ENCODE measurements around the gene GOLGA6L7. TPM values are rescaled to one million over a fixed set of nuclear protein-coding genes. Genes with fewer than 3 reads are reported as not detected.
A peak's percentile ranks its signal among the peaks of the same experiment; 100 is the strongest.

The GOLGA6L7 gene
- total RNA-seq, 2 experiments from 2014 or later, result not detected

- Mint-ChIP-seq H3K9me3 (no peaks in the 10 kb centered on the region), H3K4me3 (peak overlapping the region; percentile 85), H3K4me1 (ENCODE audit: low read depth) (peaks cover 32% of the 10 kb centered on the region), H3K36me3 (ENCODE audit: low read depth) (peaks cover 5% of the 10 kb centered on the region), H3K27ac (peak overlapping the region; percentile 85), H3K27me3 (no peaks in the 10 kb centered on the region)
- TF ChIP-seq CTCF (IDR thresholded peaks at IDR 0.05), result no peak
- ATAC-seq (ENCODE audit: poor library complexity), result no peak
- peak overlapping the region in 1 of 2 donors; percentile 29 for H3K27ac ChIP-seq (ENCODE audit: low read depth in 1 of 2, low read length in 2 of 2)
- H3K36me3 ChIP-seq (ENCODE audit: insufficient read depth, low read length), result no peaks in the 10 kb centered on the region
- intact Hi-C loops (cut with DNase I, micrococcal nuclease), result loop anchor here in 1 of 2 experiments (5.0 kb wide), 1 partner anchor 52 kb away; no protein-coding TSS in a partner anchor
- peaks cover 0 to 2% of the 10 kb centered on the region in 2 experiments for H3K27me3 ChIP-seq (ENCODE audit: control insufficient read depth in 1 of 2, insufficient read depth in 2 of 2, low read length in 2 of 2)
- peak overlapping the region; percentile 73 for H3K4me3 ChIP-seq (ENCODE audit: low read length)
- ChIA-PET POLR2A (interaction anchor here (1.1 to 2.5 kb wide), 8 partner anchors 9 to 90 kb away, joined by 3 to 15 read pairs (median 4); no protein-coding TSS in a partner anchor), CTCF (interaction anchor here (0.6 to 1.9 kb wide), 3 partner anchors 20 to 90 kb away, joined by 3 to 4 read pairs (median 3); no protein-coding TSS in a partner anchor)
- no peaks in the 10 kb centered on the region for H3K9me3 ChIP-seq (ENCODE audit: control insufficient read depth in 1 of 2, insufficient read depth in 1 of 2, low read length in 2 of 2)
- DNase-seq, result peak in 2 of 14 experiments; percentile 10 to 15
- peaks cover 50% of the 10 kb centered on the region for H3K4me1 ChIP-seq (ENCODE audit: insufficient read depth, low read length)
These were observed 36.7 kb upstream of the GOLGA6L7 start for GRCh38 chr15:28885128-28885629.

GRCh38 chr15:28884151-28884940 is 35.9 kb upstream of the GOLGA6L7 start:
- Mint-ChIP-seq H3K9me3 (no peaks in the 10 kb centered on the region), H3K4me3 (peak overlapping the region; percentile 85), H3K36me3 (ENCODE audit: low read depth) (peaks cover 5% of the 10 kb centered on the region), H3K27me3 (no peaks in the 10 kb centered on the region), H3K27ac (peak overlapping the region; percentile 85), H3K4me1 (ENCODE audit: low read depth) (peaks cover 24% of the 10 kb centered on the region)
- Histone ChIP-seq H3K4me1 (ENCODE audit: insufficient read depth, low read length) (peaks cover 42% of the 10 kb centered on the region), H3K4me3 (ENCODE audit: low read length) (no peak overlapping the region), H3K27ac (ENCODE audit: low read depth in 1 of 2, low read length in 2 of 2) (no peak overlapping the region), H3K36me3 (ENCODE audit: insufficient read depth, low read length) (no peaks in the 10 kb centered on the region), H3K9me3 (ENCODE audit: control insufficient read depth in 1 of 2, insufficient read depth in 1 of 2, low read length in 2 of 2) (no peaks in the 10 kb centered on the region), H3K27me3 (ENCODE audit: control insufficient read depth in 1 of 2, insufficient read depth in 2 of 2, low read length in 2 of 2) (peaks cover 0 to 2% of the 10 kb centered on the region in 2 experiments)
- ChIA-PET CTCF (interaction anchor here (1.9 kb wide), 1 partner anchor 54 kb away, joined by 4 read pairs; no protein-coding TSS in a partner anchor), POLR2A (no interaction called here)
- DNase-seq (no peak), ATAC-seq (ENCODE audit: poor library complexity) (no peak)
- TF ChIP-seq CTCF (IDR thresholded peaks at IDR 0.05), result no peak
- intact Hi-C loops (cut with DNase I, micrococcal nuclease), result no loop called here

GRCh38 chr15:28881600-28881999 is 33.2 kb upstream of the GOLGA6L7 start:
- no peaks in the 10 kb centered on the region for H3K9me3 Mint-ChIP-seq
- no peak overlapping the region for H3K27ac Mint-ChIP-seq
- intact Hi-C loops (cut with DNase I, micrococcal nuclease), result no loop called here

More at GRCh38 chr15:28881600-28881999, 33.2 kb upstream of the GOLGA6L7 start:
- no peak for DNase-seq
- H3K27me3 ChIP-seq (ENCODE audit: control insufficient read depth in 1 of 2, insufficient read depth in 2 of 2, low read length in 2 of 2), result no peaks in the 10 kb centered on the region
- no peak overlapping the region for H3K27ac ChIP-seq (ENCODE audit: low read depth in 1 of 2, low read length in 2 of 2)
- H3K4me1 ChIP-seq (ENCODE audit: insufficient read depth, low read length), result peaks cover 19% of the 10 kb centered on the region
- Mint-ChIP-seq H3K4me3 (no peak overlapping the region), H3K36me3 (ENCODE audit: low read depth) (no peaks in the 10 kb centered on the region), H3K4me1 (ENCODE audit: low read depth) (peaks cover 3% of the 10 kb centered on the region), H3K27me3 (no peaks in the 10 kb centered on the region)
- ChIA-PET POLR2A (no interaction called here), CTCF (interaction anchor here (0.9 to 1.1 kb wide), 2 partner anchors 11 to 19 kb away, joined by 3 read pairs; no protein-coding TSS in a partner anchor)
- H3K9me3 ChIP-seq (ENCODE audit: control insufficient read depth in 1 of 2, insufficient read depth in 1 of 2, low read length in 2 of 2), result no peaks in the 10 kb centered on the region
- no peak for TF ChIP-seq CTCF (IDR thresholded peaks at IDR 0.05)
- no peak overlapping the region for H3K4me3 ChIP-seq (ENCODE audit: low read length)
- ATAC-seq (ENCODE audit: poor library complexity), result no peak
- H3K36me3 ChIP-seq (ENCODE audit: insufficient read depth, low read length), result no peaks in the 10 kb centered on the region

Data from CD4-positive, alpha-beta T cell (primary cell).